Left colon (tissue), 2 donors: ENCODE data around the gene HBA1. TPM values are rescaled to one million over a fixed set of nuclear protein-coding genes. Genes with fewer than 3 reads are reported as not detected.
"Not testable (repeated sequence)": the region's sequence is repeated elsewhere in the genome, so short reads cannot be mapped to it uniquely, and the experiment has no call there.

Source experiments
- ATAC-seq: fragments of 200-7000 bp; cut with Tn5 transposase; one replicate; pipeline ENCODE4 v1.9.1; 2020; ENCODE audit warnings: mild to moderate bottlenecking, moderate library complexity
- DNase-seq, 2 donors: peaks; one replicate each; pipeline ENCODE4 v3.0.0-alpha.2; 2020
- intact Hi-C, 2 donors: fragments of 100-400 bp; cut with DNase I in 1 of 2; cut with micrococcal nuclease in 1 of 2; formaldehyde crosslinking; loops; one replicate each; pipeline versions ENCODE4 v1.11.2 to v1.14.0; 2022; cut with DNase I, micrococcal nuclease
- long read RNA-seq: library from polyadenylated mRNA; unstranded; transcript quantifications from one replicate; pipeline ENCODE4 v2.0.0, GENCODE V29; 2021
- total RNA-seq, 2 donors: library from RNA; stranded (reverse); fragmentation: NEBNext Ultra II Directional; extraction: Animal tissue kit (Norgen Biotek cat#: 25700); gene quantifications; one replicate each; pipeline ENCODE4 v1.2.1, GENCODE V29; 2021
- donor health status: DM: no; HTN: no; CAD: no.
- donor health status: DM: yes; HTN: yes; CAD: no.

HBA1 gene
- 10 to 100 TPM in 1 of 2 donors, 1 to 10 TPM in 1; 2.4 to 20.8 TPM for total RNA-seq
- long read RNA-seq, partial matches to known transcripts: 0 of 3 reads
- long read RNA-seq, other reads (novel, unspliced or antisense): 0 of 3 reads

DNA sequence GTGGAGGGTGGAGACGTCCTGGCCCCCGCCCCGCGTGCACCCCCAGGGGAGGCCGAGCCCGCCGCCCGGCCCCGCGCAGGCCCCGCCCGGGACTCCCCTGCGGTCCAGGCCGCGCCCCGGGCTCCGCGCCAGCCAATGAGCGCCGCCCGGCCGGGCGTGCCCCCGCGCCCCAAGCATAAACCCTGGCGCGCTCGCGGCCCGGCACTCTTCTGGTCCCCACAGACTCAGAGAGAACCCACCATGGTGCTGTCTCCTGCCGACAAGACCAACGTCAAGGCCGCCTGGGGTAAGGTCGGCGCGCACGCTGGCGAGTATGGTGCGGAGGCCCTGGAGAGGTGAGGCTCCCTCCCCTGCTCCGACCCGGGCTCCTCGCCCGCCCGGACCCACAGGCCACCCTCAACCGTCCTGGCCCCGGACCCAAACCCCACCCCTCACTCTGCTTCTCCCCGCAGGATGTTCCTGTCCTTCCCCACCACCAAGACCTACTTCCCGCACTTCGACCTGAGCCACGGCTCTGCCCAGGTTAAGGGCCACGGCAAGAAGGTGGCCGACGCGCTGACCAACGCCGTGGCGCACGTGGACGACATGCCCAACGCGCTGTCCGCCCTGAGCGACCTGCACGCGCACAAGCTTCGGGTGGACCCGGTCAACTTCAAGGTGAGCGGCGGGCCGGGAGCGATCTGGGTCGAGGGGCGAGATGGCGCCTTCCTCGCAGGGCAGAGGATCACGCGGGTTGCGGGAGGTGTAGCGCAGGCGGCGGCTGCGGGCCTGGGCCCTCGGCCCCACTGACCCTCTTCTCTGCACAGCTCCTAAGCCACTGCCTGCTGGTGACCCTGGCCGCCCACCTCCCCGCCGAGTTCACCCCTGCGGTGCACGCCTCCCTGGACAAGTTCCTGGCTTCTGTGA lies at the start of gene HBA1:
Gene HBA1 (plus strand): TSS at position 204 of the 906 bp plus-strand sequence. CDS start 37 bp downstream, at position 241.
- peak; percentile 50 for ATAC-seq
- DNase-seq, intact Hi-C loops: not testable (repeated sequence)

DNA sequence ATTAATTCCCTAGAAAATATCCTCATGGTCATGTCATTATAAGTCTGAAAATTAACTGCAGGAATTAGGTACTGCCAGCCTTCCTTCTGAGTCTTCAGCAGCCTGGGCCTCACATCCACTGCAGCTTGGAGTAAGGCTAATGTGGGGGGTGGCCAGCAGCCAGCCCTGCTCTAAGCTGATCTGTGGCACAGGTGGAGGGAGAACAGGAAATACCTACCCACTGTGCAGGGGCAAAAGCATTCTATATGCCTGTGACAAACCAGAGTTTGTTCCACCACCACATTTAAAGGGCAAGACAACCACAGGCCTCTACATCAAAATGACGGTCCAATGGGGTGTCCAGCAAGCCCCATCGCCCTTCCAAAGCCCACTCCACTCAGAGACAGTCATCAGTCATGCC lies 47.4 kb upstream of the HBA1 start:
- intact Hi-C loops: no loop called here
- no peak for DNase-seq
- ATAC-seq: no peak

DNA sequence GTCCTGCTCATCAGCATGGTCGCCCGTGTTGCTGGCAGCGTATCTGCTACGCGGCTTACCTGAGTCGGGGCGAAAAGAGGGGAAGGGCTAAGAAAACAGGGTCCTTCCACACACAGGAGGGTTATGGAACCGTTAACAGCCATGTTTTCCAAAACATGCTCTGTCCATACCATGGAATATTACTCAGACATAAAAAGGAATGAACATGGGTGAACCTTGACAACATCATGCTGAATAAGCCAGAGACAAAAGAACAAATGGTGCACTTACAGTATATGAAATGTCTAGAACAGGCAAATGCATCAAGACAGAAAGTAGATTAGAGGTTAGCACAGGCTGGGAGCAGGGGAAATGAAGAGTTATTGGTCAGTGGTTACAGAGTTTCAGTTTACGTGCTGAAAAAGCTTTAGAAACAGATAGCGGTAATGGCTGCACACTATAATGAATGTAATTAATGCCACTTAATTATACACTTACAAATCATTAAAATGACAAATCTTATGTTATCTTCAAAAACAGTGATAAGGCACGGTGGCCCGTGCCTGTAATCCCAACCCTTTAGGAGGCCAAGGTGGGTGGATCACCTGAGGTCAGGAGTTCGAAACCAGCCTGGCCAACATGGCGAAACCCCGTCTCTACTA lies 45.8 kb upstream of the HBA1 start:
- intact Hi-C loops: no loop called here
- no peak for ATAC-seq
- DNase-seq: no peak

DNA sequence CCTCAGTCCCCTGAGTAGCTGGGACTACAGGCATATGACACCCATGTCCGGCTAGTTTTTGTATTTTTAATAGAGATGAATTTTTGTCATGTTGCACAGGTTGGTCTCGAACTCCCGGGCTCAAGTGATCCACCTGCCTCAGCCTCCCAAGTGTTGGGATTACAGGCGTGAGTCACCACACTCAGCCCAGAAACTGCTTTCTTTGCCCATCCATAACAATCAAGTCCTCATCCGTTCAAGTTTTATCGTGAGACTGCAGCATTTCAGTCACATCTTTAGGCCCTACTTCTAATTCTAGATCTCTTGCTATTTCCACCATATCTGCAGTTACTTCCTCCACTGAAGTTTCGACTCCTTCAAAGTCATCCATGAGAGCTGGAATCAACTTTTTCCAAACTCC lies 44.4 kb upstream of the HBA1 start:
- DNase-seq: no peak
- no peak for ATAC-seq
- intact Hi-C loops: no loop called here

DNA sequence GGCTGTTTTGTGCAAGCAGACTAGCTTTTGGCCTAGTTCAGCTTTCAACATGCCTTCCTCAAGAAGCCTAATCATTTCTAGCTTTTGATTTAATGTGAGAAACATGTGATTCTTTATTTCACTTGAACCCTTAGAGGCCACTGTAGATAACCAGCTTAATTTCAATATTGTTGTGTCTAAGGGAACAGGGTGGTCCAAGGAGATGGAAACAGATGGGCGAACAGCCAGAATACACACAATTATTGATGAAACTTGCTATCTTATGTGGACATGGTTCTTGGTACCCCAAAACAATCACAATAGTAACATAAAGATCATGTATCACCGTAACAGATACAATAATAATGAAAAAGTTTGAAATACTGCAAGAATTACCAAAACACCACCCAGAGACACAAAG lies 42.8 kb upstream of the HBA1 start:
- DNase-seq (no peak), ATAC-seq (no peak)
- intact Hi-C loops: no loop called here

DNA sequence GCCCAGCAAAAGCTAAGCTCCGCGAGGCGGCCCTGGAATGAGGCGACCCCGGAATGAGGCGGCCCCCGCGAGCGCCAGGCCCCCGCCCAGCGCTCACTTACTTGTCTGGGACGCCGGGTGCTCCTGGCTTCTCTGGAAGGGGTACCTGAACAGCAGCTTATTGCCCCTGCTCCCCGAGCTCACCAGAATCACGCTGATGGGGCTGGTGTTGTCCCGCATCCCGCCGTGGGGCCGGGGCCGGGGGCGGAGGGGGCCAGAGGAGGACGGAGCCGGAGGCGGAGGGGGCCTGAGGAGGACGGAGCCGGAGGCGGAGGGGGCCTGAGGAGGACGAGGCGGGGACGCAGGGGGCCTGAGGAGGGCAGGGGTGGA lies 38.4 kb upstream of the HBA1 start:
- DNase-seq (peak; percentile 27), ATAC-seq (peak; percentile 40)
- intact Hi-C loops: no loop called here

DNA sequence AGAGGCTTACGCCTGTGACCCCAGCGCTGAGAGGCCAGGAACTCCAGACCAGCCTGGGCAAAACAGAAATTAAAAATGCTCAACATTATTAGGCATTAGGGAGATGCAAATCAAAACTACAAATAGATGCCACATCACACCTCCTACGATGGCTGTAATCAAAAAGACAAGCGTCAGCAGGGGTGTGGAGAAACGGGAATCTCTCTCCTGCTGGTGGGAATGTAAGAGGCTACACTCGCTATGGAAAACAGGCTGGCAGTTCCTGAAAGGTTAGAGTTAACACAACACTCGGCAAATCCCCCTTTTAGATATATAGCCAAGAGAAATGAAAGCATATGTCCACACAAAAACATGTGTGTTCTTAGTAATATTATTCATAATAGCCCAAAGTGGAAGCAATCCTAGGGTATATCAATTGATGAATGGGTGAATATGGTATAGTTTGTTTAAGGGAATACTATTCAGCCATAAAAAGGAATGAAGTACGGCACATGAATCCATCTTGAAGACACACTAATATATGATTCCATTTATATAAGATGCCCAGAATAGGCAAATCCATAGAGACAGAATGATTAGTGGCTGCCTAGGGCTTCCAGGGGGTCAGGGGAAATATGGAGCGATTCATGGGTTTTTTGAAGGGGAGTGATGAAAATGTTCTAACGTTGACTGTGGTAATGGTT lies 36.2 kb upstream of the HBA1 start:
- DNase-seq (no peak), ATAC-seq (no peak)
- intact Hi-C loops: no loop called here

DNA sequence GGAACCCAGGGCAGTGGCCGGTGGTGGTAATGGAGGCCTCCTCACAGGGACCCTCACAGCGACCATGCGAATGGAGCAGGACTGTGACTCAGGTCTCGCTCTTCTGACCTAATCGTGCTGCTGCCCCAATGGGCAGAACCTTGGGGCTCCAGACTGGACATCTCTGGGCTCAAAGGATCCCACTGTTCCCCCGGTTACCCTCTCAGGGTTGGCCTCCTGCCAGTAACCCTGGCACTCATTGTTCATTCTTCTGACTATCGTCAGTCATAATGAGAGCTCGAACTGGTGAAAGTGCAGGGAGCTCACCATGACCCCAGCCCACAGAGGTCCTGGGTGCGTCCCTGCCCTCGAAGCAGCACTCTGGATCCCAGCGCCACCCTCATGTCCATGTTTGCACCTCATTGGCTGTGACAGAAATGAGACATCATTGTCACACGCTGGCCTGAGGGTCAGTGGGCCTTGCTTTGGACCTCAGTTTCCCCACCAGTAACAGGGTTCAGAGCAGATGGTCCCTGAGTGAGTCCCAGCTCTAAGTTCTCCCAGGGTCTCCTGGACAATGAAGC lies 34.0 kb upstream of the HBA1 start:
- intact Hi-C loops: no loop called here
- DNase-seq (no peak), ATAC-seq (no peak)

DNA sequence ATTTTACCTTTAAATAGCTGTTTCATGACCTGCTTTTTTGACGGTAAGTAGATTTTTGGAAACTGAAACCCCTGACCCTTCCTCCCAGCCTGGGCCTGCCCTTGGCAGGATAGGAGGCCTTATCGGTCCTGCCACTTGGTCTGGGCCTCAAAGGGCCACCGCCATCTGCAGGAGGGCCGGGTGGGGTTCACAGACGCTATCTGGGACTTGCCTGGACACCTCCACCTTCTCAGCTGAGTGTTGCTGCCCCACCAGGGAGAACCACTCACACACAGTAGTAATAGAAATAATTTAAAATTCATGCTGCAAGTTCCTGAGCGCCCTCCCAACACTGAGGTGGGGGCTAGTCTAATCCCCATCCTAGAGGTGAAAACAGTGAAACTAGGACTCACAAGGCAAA lies 33.4 kb upstream of the HBA1 start:
- no peak for ATAC-seq

DNA sequence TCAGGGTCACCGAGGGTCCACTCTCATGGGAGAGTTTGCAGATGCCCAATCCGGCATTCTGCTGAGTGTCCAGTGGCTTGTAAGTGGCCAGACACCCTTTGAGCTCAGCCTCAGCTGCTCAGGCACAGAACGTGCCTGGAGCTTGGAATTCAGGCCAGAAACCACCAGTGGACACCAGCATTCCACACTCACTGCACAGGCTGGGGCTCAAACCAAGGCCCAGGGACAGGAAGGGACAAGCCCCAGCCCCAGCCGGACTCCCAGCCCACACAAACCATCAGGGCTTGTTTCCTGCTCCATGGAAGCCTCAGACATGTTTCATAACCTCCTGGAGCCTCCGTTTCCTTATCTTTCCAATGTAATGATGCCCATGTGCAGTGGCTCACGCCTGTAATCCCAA lies 33.0 kb upstream of the HBA1 start:
- intact Hi-C loops: no loop called here
- ATAC-seq: no peak

More for the DNA sequence above, 33.4 kb upstream of the HBA1 start:
- intact Hi-C loops: no loop called here
- DNase-seq: no peak

DNA sequence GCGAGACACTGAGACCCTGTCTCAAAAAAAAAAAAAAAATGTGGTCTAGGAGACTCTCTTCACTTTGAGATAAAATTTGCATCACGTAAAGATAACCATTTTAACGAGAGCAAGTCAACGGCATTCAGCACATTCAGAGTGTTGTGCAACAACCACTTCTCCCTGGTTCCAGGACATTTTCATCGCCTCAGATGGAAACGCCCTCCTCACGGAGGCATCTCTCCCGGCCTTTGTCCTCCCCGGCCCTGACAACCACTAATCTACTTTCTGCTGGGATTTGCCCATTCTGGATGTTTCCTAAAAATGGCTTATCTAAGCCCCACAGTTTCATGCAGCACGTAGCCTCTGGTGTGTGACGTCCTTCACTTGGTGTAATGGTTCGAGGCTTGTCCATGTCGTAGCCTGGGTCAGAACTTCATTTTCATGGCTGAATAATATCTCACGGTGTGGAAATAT lies 31.7 kb upstream of the HBA1 start:
- ATAC-seq (no peak), DNase-seq (no peak)
- intact Hi-C loops: no loop called here

More for the DNA sequence above, 33.0 kb upstream of the HBA1 start:
- DNase-seq: no peak

DNA sequence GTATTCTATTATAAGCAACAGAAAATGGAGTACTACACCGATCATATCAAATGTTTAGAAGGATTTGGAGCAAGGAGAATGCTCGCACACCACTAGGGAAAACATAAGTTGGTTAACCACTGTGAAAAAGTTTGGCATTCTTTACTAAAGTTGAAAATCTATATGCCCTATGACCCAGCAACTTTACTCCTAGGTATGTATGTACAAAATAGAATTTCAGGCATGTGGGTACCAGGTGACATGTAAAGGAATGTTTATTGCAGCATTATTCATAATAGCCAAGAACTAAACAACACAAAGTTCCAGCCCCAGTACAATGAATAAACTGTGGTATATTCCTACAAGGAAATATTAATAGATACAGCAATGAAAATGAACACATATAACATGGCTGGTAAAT lies 29.8 kb upstream of the HBA1 start:
- DNase-seq (no peak), ATAC-seq (no peak)
- intact Hi-C loops: no loop called here

DNA sequence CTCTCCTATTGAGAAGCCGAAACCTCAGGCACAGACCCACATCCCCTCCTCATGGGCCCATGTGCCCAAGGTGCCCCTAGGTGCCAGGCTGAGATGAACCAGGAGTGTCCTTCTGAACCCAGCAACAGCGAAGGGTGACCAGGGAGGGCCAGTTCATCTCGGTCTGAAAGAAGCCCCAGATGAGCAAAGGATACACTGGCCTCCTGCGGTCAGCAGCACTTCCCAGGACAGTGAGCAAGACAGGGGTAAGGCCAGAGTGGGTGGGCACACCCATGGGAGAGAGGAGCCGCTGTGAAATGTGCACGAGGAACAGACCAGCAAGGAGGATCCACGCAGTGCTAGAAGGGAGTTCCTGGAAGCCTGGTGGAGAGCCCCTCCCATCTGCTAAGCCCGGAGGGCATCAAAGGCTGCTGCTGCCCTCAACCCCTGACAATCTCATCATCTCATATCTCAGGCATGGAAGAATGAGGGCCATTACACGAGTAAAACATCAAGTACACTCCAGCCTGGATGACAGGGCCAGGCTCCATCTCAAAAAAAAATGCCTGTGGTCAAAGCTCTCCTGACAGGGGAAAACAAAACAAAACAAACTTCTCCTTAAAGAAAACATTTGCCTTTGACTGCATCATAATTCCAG lies 27.3 kb upstream of the HBA1 start:
- DNase-seq (no peak), ATAC-seq (no peak)
- intact Hi-C loops: no loop called here

DNA sequence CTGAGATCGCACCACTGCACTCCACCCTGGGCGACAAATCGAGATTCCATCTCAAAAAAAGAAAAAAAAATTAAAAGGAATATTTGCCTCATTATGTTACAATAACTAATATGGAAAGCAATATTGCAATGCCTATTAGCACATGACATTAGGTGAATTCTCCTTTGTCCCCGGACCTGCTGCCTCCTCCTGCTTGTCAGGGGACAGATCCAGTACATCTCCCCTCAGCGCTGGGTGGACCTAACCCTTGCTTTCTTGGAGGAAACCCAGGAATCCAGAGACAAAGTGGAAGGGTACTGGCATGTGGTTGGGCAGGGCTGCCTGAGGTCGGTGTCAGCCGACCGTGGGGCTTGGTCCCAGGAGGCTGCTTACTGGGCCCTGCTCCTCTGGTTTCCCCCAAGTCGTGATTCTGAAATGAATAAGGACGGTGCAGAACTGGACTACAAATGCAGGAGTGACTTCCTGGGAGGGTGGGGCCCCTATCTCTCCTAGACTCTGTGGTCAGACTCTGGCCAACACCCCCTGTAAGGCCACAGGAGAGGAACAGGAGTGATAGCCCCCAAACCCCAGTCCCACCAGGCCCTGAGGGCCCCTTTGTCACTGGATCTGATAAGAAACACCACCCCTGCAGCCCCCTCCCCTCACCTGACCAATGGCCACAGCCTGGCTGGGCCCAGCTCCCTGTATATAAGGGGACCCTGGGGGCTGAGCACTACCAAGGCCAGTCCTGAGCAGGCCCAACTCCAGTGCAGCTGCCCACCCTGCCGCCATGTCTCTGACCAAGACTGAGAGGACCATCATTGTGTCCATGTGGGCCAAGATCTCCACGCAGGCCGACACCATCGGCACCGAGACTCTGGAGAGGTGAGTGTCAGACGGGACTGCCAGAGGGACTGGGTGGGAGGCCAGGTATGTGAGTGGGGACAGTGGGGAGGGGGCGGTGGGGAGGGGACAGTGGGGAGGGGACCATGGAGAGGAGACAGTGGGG lies 24.0 kb upstream of the HBA1 start, which contains the start of gene HBZ:
Gene HBZ (plus strand): TSS at position 504 of the 988 bp plus-strand sequence. CDS start 266 bp downstream, at position 770.
- intact Hi-C loops: no loop called here
- DNase-seq: no peak
- no peak for ATAC-seq

DNA sequence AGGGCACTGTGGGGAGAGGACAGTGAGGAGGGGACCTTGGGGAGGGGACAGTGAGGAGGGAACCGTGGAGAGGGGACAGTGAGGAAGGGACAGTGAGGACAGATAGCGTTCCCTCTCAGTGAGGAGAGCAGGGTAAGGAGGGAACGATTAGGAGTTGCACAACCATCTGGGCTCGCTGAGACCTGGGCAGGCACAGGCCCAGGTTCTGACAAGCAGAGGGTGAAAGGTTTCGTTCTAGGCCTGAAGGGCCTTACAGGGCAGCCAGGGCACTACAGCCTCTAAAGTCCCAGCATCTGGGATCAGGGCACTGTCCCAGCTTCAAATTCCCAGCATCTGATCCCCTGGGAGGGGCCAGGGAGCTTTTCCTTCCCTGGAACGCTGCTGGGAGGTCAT lies 23.4 kb upstream of the HBA1 start:
- intact Hi-C loops, DNase-seq: not testable (repeated sequence)
- peak; percentile 13 for ATAC-seq

DNA sequence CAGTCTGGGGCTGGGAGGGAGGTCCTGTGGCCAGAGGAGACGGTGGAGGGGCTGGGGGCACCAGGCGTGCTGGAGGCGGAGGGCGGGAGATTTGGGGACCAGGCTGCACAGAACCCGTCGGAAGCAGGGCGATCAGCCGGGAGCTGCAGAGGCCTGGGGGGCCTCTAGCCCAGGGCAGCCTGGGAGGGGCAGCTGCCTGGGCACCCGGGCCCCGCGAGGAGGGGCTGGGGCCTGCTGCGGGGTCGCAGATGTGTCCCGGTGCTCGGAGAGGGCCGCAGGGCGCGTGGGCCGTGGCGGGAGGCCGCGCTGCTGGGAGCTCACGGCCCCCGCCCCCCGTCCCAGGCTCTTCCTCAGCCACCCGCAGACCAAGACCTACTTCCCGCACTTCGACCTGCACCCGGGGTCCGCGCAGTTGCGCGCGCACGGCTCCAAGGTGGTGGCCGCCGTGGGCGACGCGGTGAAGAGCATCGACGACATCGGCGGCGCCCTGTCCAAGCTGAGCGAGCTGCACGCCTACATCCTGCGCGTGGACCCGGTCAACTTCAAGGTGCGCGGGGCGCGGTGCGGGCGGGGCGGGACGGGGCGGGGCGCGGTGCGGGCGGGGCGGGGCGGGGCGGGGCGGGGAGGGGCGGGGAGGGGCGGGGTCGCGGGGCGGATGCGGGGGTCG lies 22.8 kb upstream of the HBA1 start:
- peak; percentile 50 for ATAC-seq
- intact Hi-C loops, DNase-seq: not testable (repeated sequence)
